NCI-H82 treated with DMSO at 0.1 percent for 48 hours (cell line): ENCODE measurements around the gene GAMT.
A peak's percentile ranks its signal among the peaks of the same experiment; 100 is the strongest.

Source experiments
- DNase-seq: peaks from one replicate; lab custom pipeline; 2025; ENCODE audit not compliant: unreplicated experiment; lab: John Stamatoyannopoulos, UW

GAMT gene

GRCh38 chr19:1386945-1387683, 14.2 kb downstream of the GAMT start:
- no peak for DNase-seq

- DNase-seq: no peak
These were observed 15.5 kb downstream of the GAMT start for GRCh38 chr19:1385816-1386215.

GRCh38 chr19:1384478-1385110, 16.7 kb downstream of the GAMT start:
- no peak for DNase-seq

- DNase-seq: no peak
These were observed 17.3 kb downstream of the GAMT start for GRCh38 chr19:1384085-1384462.

- peak; percentile 44 for DNase-seq
These were observed 17.8 kb downstream of the GAMT start, which contains the start of gene NDUFS7 for GRCh38 chr19:1383312-1384084. TSS of gene NDUFS7 (plus strand) at chr19:1383907. CDS start at chr19:1383927, 20 bp downstream.

GRCh38 chr19:1383017-1383311, 18.4 kb downstream of the GAMT start:
- DNase-seq: no peak

- DNase-seq: no peak
These were observed 19.1 kb downstream of the GAMT start for GRCh38 chr19:1382250-1382649.

GRCh38 chr19:1379961-1380489, 21.3 kb downstream of the GAMT start:
- no peak for DNase-seq

GRCh38 chr19:1379126-1379905, 22.0 kb downstream of the GAMT start:
- DNase-seq: no peak

GRCh38 chr19:1377965-1378785, 23.2 kb downstream of the GAMT start:
- no peak for DNase-seq

- DNase-seq: no peak
These were observed 24.0 kb downstream of the GAMT start for GRCh38 chr19:1377176-1377964.

GRCh38 chr19:1376415-1376805, 24.9 kb downstream of the GAMT start:
- no peak for DNase-seq

- DNase-seq: no peak
These were observed 27.1 kb downstream of the GAMT start for GRCh38 chr19:1374250-1374577.

- DNase-seq: peak; percentile 53
These were observed 27.6 kb downstream of the GAMT start for GRCh38 chr19:1373534-1374249.

GRCh38 chr19:1373042-1373533, 28.3 kb downstream of the GAMT start:
- no peak for DNase-seq

- DNase-seq: no peak
These were observed 30.6 kb downstream of the GAMT start for GRCh38 chr19:1370579-1371361.

- no peak for DNase-seq
These were observed 32.0 kb downstream of the GAMT start for GRCh38 chr19:1369214-1369805.
